Measurements from ENCODE around the gene CAMKV.
"Not testable (repeated sequence)": the region's sequence is repeated elsewhere in the genome, so short reads cannot be mapped to it uniquely, and the experiment has no call there.

CAMKV gene, protein sequence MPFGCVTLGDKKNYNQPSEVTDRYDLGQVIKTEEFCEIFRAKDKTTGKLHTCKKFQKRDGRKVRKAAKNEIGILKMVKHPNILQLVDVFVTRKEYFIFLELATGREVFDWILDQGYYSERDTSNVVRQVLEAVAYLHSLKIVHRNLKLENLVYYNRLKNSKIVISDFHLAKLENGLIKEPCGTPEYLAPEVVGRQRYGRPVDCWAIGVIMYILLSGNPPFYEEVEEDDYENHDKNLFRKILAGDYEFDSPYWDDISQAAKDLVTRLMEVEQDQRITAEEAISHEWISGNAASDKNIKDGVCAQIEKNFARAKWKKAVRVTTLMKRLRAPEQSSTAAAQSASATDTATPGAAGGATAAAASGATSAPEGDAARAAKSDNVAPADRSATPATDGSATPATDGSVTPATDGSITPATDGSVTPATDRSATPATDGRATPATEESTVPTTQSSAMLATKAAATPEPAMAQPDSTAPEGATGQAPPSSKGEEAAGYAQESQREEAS

GRCh38 chr3:49869525-49870126, at the start of gene CAMKV:
Gene CAMKV (minus strand): TSS chr3:49869906. CDS start chr3:49862388, 7,518 bp downstream.
- DNase-seq, result no peak

DNA sequence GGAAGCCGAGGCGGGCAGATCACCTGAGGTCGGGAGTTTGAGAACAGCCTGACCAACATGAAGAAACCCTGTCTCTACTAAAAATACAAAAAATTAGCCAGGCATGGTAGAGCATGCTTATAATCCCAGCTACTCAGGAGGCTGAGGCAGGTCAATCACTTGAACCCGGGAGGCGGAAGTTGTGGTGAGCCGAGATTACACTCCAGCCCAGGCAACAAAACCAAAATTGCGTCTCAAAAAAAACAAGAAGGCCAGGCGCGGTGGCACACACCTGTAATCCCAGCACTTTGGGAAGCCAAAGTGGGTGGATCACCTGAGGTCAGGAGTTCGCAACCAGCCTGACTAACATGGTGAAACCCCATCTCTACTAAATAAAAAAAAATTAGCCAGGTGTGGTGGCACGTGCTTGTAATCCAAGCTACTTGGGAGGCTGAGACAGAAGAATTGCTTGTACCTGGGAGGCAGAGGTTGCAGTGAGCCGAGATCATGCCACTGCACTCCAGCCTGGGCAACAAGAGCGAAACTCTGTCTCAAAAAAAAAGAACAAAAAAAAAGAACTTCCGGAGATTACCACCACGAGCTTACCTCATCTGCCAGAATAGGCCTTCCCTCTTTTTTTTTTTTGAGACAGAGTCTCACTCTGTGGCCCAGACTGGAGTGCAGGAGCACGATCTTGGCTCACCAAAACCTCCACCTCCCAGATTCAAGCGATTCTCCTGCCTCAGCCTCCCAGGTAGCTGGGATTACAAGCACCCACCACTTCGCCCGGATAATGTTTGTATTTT, 48.3 kb upstream of the CAMKV start:
- DNase-seq, result peak; percentile 52 to 55

GRCh38 chr3:49916686-49917085, 47.0 kb upstream of the CAMKV start:
- DNase-seq, result peak in 1 of 2 experiments; percentile 2

- DNase-seq, result no peak
Measured at GRCh38 chr3:49914906-49915305, 45.2 kb upstream of the CAMKV start.

DNA sequence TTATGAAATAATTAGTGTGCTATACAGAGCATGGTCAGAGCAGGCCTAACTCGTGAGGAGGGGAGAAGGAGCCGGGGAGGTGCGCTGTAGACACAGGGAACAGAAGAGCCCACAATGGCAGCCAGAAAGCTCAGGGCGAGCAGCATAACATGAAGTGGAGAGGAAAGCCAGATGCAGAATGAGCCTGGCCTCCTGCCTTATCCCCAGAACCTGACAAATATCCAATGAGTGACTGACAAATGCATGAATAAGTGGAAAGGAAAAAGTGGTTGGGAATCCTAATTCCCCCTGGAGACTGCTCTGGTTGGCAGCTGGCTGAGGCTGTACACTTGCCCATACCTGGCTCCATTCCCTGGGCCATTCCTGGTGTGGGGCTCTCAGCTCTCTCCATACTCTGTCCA, 43.2 kb upstream of the CAMKV start:
- no peak for DNase-seq

GRCh38 chr3:49911611-49912010, 41.9 kb upstream of the CAMKV start:
- no peak for DNase-seq

GRCh38 chr3:49911124-49911420, 41.4 kb upstream of the CAMKV start:
- no peak for DNase-seq

DNA sequence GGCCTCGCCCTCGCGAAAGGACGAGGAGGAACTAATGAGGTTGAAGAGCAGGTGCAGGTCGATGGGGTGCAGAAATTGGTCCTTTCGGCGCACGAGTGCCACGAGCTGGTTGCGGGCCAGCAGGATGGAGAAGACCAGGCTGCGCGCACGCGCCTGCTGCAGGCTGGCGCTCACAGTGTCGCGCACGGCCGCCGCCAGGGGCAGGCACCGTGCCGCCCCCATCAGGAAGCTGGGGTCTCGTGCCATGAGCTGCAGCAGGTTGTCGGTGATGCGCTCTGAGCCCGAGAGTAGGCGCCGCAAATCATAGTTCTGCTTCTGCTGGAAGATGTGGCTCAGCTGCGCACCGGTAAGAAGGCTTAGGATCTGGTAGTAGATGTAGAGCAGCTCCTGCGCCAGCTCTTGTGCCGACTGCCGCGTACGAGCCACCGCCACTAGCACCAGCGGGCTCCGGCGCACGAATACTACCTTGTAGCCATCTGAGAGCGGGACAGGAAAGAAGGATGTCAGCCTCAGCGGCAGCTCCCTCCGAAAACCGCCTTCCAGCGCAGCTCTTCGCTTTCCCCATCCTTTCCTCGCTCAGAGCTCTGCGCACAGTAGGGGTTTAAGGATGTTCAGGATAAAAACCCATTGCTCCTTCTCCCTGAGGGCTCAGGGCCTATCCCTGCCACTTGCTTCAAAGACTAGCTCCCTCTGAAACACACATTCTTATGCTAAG, 40.9 kb upstream of the CAMKV start:
- no peak for DNase-seq

DNA sequence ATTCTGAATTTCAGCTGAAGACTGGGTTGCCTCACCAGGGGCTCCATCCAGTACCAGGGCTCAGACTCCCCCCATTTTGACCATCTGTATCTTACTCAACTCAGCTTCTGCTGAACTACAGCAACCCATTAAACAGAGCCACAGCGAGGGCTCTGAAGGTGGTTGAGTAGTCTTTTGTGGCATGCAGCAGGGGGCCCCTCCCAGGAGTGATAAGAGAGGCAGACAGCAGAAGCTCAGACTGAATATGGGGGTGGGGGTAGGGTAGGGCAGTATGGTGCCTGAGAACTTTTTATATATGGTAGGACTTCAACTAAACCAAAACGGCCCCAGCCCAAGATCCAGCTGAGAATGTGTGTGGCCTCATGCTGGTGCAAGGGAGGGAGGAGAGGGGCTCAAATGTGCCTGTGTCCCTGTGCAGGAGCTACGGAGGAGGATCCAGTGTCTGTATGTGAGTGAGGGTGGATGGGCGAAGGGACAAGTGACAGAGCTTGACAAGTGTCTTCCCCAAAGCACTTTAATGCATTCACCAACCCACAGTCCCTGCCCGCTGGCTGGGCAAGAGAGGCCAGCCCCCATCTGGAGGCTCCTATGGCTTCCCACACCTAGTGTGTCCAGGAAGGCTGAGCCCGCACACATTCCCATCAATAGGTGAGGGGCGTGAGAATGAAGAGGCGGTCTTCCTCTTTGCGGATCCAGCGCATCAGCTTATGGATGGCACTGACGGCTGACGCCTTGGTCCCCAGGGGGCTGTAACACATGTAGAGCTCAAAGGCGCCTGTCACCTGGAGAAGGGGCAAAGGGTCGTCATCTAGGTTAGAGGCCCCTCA, 38.9 kb upstream of the CAMKV start:
- no peak for DNase-seq

DNA sequence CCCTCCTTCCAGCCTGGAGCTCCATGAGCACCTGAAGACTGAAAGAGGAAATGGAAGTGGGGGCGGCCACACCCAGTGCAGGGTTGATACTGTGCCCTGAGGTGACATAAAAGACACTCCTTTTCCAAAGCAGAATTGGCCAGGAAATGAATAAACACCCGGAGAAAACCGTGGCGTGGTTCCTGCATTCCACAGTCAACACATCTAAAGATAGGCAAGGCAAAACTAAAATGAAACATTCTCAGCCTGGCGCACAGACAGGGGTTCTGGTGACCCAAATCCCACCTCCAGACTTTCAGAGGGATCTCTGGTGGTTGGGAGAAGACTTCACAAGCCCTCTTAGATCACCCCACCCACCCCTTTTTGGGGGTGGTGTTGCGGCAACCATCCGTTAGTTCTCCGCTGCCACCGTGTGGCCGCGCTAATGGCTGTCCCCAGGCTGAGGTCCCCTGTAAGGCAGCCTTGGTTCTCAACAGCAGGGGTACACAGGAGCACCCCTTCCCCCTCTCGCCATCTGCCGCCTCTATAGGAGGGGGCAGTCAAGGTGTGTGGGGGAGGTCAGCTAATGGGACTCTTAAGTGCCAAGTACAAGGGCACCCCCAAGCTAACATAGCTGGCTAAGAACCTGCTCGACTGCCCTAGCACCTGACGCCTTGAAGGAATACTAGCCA, 36.5 kb upstream of the CAMKV start:
- peak; percentile 20 to 44 for DNase-seq

- DNase-seq, result not testable (repeated sequence)
Measured at GRCh38 chr3:49904448-49904847, 34.7 kb upstream of the CAMKV start.

DNA sequence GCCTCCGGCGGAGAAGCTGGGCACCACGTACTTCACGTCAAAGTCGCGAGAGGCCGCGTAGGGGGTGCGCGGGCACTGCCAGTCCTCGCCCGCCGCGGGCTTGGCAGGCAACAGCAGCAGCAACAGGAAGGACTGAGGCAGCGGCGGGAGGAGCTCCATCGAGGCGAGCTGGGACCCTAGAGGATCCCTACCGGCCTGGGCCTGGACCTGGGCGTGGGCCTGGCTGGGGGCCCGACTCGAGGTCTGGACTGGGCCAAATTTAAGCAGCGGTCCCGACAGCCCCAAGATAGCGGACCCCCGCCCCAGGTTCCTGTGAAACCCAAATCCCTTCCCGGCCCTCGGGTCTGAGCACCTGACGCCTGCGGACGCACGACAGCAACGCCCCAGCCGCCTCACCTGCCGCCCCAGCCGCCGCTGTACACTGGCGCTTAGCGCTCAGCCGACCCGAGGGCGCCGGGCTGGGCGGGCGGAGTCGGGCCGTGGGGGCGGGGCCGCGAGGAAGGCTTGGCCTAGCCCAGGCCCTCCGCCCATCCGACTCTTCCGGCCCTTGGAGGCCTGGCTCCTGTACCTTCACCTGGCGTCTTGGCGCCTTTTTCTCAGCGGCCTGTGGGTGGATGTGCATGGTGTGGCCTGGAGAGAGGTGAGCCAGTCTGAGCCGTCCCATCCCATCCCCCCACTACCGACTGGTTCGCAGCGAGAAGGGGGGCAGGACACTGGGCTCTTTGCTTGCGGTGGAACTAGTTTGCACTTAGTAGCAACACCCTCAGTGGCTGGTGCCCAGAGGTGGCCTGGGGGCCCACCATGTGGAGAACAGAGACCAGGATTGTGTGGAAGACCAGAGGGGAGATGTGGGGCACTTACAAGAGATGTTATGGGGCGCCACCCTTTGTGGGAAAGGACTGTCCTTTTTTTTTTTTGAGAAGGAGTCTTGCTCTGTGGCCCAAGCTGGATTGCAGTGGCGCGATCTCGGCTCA, 34.0 kb upstream of the CAMKV start, which contains the start of gene MST1R:
TSS of gene MST1R (minus strand) at position 423 of the 974 bp plus-strand sequence. CDS start at position 159, 264 bp downstream.
- DNase-seq, result peak; percentile 21 to 39

- no peak for DNase-seq
Measured at GRCh38 chr3:49902511-49903345, 33.0 kb upstream of the CAMKV start.

DNA sequence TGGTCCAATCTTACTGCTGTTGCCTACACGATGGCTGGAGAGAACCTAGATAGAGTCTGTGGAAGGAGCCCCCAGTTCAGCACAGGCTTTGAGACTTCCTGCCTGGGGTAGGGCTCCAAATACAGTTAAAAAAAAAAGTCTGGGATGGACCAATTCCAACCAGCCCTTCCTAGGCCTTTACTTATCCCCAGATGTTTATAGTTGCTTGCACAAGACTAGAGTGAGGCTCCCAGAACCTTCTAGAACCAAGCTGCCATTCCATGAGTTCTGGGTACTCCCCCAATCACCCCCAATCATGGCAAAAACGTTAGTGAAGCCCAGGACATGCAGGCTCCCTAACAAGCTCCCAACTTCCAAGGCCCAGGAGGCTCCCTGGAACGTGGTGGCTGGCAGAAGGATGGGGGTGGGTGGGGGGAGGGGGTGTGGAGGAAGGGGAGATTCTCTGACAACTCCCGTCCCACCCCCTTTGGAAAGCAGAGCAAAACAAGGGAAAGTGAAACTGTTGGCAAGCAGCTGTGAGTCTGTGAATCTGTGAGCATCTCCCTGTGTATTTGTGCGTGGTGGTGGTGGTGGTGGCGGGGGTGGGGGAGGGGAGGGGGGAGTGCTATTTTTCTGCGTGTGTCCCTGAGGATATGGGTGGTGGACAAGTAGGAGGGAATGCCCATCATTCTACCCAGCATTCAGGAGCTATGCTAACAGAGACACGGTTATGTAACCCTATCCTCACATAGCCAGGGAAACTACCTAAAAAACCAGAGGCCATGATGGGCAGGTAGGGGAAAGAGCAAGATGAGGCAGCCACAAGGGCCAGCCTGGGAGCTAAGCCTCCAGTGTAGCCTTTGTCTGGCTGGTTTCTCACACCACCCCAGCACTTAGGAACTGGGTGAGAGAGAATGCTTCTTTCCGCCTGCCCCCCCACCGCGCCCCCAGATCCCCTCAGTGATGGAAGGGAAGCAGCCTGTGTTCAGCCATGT, 31.9 kb upstream of the CAMKV start:
- DNase-seq, result no peak

DNA sequence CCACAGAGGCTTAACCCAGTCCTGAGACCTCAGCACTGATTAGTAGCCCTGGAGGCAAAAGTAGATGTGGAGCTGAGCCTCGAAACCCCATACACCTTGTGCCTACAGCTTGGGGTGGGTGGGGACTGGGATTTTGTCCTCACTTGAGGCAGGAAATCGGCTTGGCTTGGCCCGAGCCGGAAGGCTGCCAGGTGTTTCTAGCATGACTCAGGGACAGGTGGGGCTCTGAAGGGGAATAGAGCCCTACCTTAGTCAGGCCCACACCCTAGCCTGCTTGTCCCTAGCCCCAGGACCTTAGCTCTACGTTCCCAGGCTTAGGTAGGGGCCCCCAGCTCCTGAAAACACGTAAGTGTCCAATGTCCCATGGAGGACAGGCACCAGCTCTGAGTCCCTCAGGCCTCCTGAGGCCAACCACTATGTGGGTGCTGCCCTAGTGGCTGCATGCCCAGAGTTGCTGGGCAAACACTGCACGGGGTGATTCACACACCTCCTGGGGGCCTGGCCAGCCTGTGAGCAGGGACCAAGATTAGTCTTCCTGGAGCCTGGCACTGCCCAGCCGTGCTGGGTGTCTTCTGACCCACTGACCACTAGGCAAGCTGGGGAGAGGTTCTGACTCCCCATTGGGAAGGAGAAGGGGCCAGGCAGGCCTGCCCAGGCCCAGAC, 30.9 kb upstream of the CAMKV start:
- no peak for DNase-seq

DNA sequence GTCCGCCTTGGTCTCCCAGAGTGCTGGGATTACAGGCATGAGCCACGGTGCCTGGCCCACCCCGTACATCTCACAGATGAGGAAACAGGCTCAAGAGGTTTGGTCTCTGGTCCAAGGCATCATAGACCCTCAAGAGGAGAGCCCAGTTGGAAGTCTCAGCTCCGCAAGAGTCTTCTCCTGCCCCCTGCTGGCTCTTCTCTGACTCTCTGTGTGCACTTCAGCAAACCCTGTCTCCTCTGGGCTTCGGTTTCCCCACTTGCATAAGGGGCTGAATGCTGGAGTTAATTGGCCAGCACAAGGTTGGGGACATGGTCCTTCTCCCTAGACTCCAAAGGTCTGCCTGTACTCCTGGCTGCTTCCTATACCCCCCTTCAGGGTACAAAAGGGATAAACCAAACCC, 30.1 kb upstream of the CAMKV start:
- peak; percentile 53 to 60 for DNase-seq

- peak in 1 of 2 experiments; percentile 14 for DNase-seq
Measured at GRCh38 chr3:49898991-49899390, 29.3 kb upstream of the CAMKV start.

Data from AML-193 (cell line).